H1 (cell line): Measurements from ENCODE around the gene ZNF785. TPM values are rescaled to one million over a fixed set of nuclear protein-coding genes. Genes with fewer than 3 reads are reported as not detected.

Experiments
- CTCF ChIA-PET: fragments of 300-600 bp; sonication (Branson Sonifier 250); formaldehyde crosslinking; loops from one replicate; lab custom pipeline; 2021; ENCODE audit not compliant: partially characterized antibody; lab: Charles Lee
- POLR2A ChIA-PET: fragments of 300-600 bp; sonication (Branson Sonifier 250); formaldehyde crosslinking; loops from one replicate; lab custom pipeline; 2021; ENCODE audit warnings: inconsistent platforms; ENCODE audit not compliant: partially characterized antibody; lab: Charles Lee
- DNase-seq, 2 experiments: peaks; one replicate each; pipeline versions ENCODE4 v3.0.0 to v3.0.0-alpha.2; 2010 to 2022; ENCODE audit warnings: low spot score in 2 of 2, low read depth in 1 of 2, mixed read lengths in 1 of 2
- FAIRE-seq: peaks from 2 replicates; lab custom pipeline; 2011; peaks lifted over from hg19 to GRCh38; lab: Jason Lieb, UNC
- H2AFZ ChIP-seq: 2 replicates; pipeline ENCODE4 v1.8.1; 2012; ENCODE audit warnings: low read length, inconsistent platforms
- H2AK5ac ChIP-seq: 2 replicates; pipeline ENCODE4 v1.6.1; 2013; ENCODE audit warnings: low read depth, low read length
- H2BK120ac ChIP-seq: replicated peaks from 2 replicates; pipeline ENCODE3; 2013; ENCODE audit warnings: low read depth, low read length, inconsistent platforms
- H2BK12ac ChIP-seq: 2 replicates; pipeline ENCODE4 v1.6.1; 2013; ENCODE audit warnings: low read depth, low read length
- H2BK15ac ChIP-seq: 2 replicates; pipeline ENCODE4 v1.6.1; 2013; ENCODE audit warnings: low read length
- H2BK20ac ChIP-seq: 2 replicates; pipeline ENCODE4 v1.6.1; 2013; ENCODE audit warnings: low read length
- H2BK5ac ChIP-seq: 2 replicates; pipeline ENCODE4 v1.6.1; 2013; ENCODE audit warnings: low read depth, low read length
- H3K14ac ChIP-seq: 2 replicates; pipeline ENCODE4 v1.6.1; 2013; ENCODE audit warnings: inconsistent platforms; ENCODE audit not compliant: insufficient read length
- H3K18ac ChIP-seq: 2 replicates; pipeline ENCODE4 v1.6.1; 2013; ENCODE audit warnings: low read length; ENCODE audit errors: extremely low read depth
- H3K23ac ChIP-seq: 2 replicates; pipeline ENCODE4 v1.6.1; 2013; ENCODE audit warnings: inconsistent platforms; ENCODE audit not compliant: insufficient read length
- H3K23me2 ChIP-seq: 2 replicates; pipeline ENCODE4 v1.6.1; 2013; ENCODE audit warnings: low read depth, low read length
- H3K27ac ChIP-seq: 2 replicates; pipeline ENCODE4 v1.6.1; 2011; ENCODE audit warnings: low read depth, low read length, inconsistent platforms
- H3K27me3 ChIP-seq, 4 experiments: replicated peaks in 1 of 4; 1 replicate in 1 of 4; 2 replicates in 3 of 4; pipeline versions ENCODE4 v1.6.1 to v1.8.1; 2011 to 2013; ENCODE audit warnings: low read length in 3 of 4, mild to moderate bottlenecking in 3 of 4, inconsistent platforms in 2 of 4, mixed read lengths in 2 of 4, moderate library complexity in 1 of 4; ENCODE audit not compliant: control insufficient read depth in 3 of 4, insufficient read depth in 3 of 4; ENCODE audit errors: extremely low read depth in 1 of 4
- H3K36me3 ChIP-seq, 4 experiments: 2 replicates each; pipeline versions ENCODE4 v1.6.1 to v1.8.1; 2011 to 2013; ENCODE audit warnings: mild to moderate bottlenecking in 4 of 4, low read length in 3 of 4, moderate library complexity in 2 of 4, control low read depth in 1 of 4, inconsistent platforms in 1 of 4; ENCODE audit not compliant: insufficient read depth in 4 of 4, control insufficient read depth in 2 of 4
- H3K4ac ChIP-seq: replicated peaks from 2 replicates; pipeline ENCODE3; 2013; ENCODE audit warnings: low read length, low read depth, mixed read lengths, inconsistent platforms; ENCODE audit not compliant: insufficient read length
- H3K4me1 ChIP-seq, 4 experiments: replicated peaks in 1 of 4; 1 replicate in 1 of 4; 2 replicates in 3 of 4; pipeline versions ENCODE4 v1.6.1 to v1.8.1; 2011 to 2013; ENCODE audit warnings: low read length in 3 of 4, inconsistent platforms in 2 of 4, mixed read lengths in 1 of 4; ENCODE audit not compliant: insufficient read depth in 4 of 4, control insufficient read depth in 3 of 4
- H3K4me2 ChIP-seq, 2 experiments: 2 replicates each; pipeline versions ENCODE4 v1.6.1 to v1.8.1; 2011 to 2013; ENCODE audit warnings: low read depth in 2 of 2, low read length in 2 of 2, control low read depth in 1 of 2, inconsistent platforms in 1 of 2, mild to moderate bottlenecking in 1 of 2; ENCODE audit not compliant: insufficient read depth in 1 of 2
- H3K4me3 ChIP-seq, 4 experiments: fragments of 200-600, 300-600 bp in 1 of 4; sonication (generic), shearing (Covaris generic), sonication (Bioruptor Twin) in 1 of 4; 2 replicates each; pipeline versions ENCODE4 v1.5.1 to v1.8.1; 2011 to 2016; ENCODE audit warnings: low read length in 4 of 4, low read depth in 3 of 4, control low read depth in 2 of 4, inconsistent platforms in 2 of 4, mild to moderate bottlenecking in 2 of 4, mixed read lengths in 1 of 4, moderate library complexity in 1 of 4; ENCODE audit not compliant: insufficient read depth in 2 of 4; ENCODE audit errors: extremely low read depth in 1 of 4
- H3K56ac ChIP-seq: replicated peaks from 2 replicates; pipeline ENCODE3; 2013; ENCODE audit warnings: low read depth, mild to moderate bottlenecking, mixed read lengths, low read length, inconsistent platforms; ENCODE audit not compliant: insufficient read length
- H3K79me1 ChIP-seq: 2 replicates; pipeline ENCODE4 v1.6.1; 2013; ENCODE audit warnings: low read depth, low read length, control low read depth
- H3K79me2 ChIP-seq, 2 experiments: 2 replicates each; pipeline versions ENCODE4 v1.6.1 to v1.8.1; 2012 to 2013; ENCODE audit warnings: low read length in 2 of 2, mild to moderate bottlenecking in 2 of 2, inconsistent platforms in 1 of 2; ENCODE audit not compliant: insufficient read depth in 2 of 2, control insufficient read depth in 1 of 2
- H3K9ac ChIP-seq, 4 experiments: replicated peaks in 1 of 4; 1 replicate in 1 of 4; 2 replicates in 3 of 4; pipeline versions ENCODE4 v1.6.1 to v1.8.1; 2011 to 2013; ENCODE audit warnings: low read depth in 3 of 4, low read length in 3 of 4, control low read depth in 2 of 4, mild to moderate bottlenecking in 2 of 4, moderate library complexity in 2 of 4, inconsistent platforms in 1 of 4; ENCODE audit errors: extremely low read depth in 1 of 4
- H3K9me3 ChIP-seq, 2 experiments: 2 replicates each; pipeline versions ENCODE4 v1.6.1 to v1.8.1; 2012 to 2013; ENCODE audit warnings: mild to moderate bottlenecking in 2 of 2, moderate library complexity in 2 of 2, control low read depth in 1 of 2, inconsistent platforms in 1 of 2, low read depth in 1 of 2, low read length in 1 of 2, mixed read lengths in 1 of 2; ENCODE audit not compliant: insufficient read depth in 2 of 2
- H4K20me1 ChIP-seq, 2 experiments: replicated peaks in 1 of 2; 2 replicates each; pipeline versions ENCODE3 to v1.8.1; 2011 to 2013; ENCODE audit warnings: inconsistent platforms in 2 of 2, low read length in 2 of 2, mild to moderate bottlenecking in 1 of 2; ENCODE audit not compliant: insufficient read depth in 2 of 2, control insufficient read depth in 1 of 2
- H4K5ac ChIP-seq: 2 replicates; pipeline ENCODE4 v1.6.1; 2013; ENCODE audit warnings: low read length, low read depth, mixed read lengths, inconsistent platforms; ENCODE audit not compliant: insufficient read length
- H4K8ac ChIP-seq: 2 replicates; pipeline ENCODE4 v1.8.0; 2013; ENCODE audit warnings: mild to moderate bottlenecking, moderate library complexity, low read length, inconsistent platforms; ENCODE audit not compliant: insufficient read depth; ENCODE audit errors: extremely low read depth
- H4K91ac ChIP-seq: replicated peaks from 2 replicates; pipeline ENCODE3; 2013; ENCODE audit warnings: low read length, mixed read lengths, inconsistent platforms; ENCODE audit not compliant: insufficient read length
- CBX8 ChIP-seq: fragments of 300-800, 300-1000 bp; sonication (generic); IDR thresholded peaks from 2 replicates; pipeline ENCODE4 v1.7.1; 2016; ENCODE audit warnings: low read depth, low read length, borderline replicate concordance
- EGR1 ChIP-seq: IDR thresholded peaks from 2 replicates; pipeline ENCODE4 v1.6.1; 2011; ENCODE audit warnings: low read depth, low read length, borderline replicate concordance
- EP300 ChIP-seq, 2 experiments: IDR thresholded peaks; 1 replicate in 1 of 2; 2 replicates in 1 of 2; pipeline ENCODE4 v1.6.1; 2011 to 2012; ENCODE audit warnings: low read depth in 2 of 2, low read length in 2 of 2, mild to moderate bottlenecking in 2 of 2, borderline replicate concordance in 1 of 2, inconsistent platforms in 1 of 2, moderate library complexity in 1 of 2
- KDM5A ChIP-seq: fragments of 200-600 bp; IDR thresholded peaks from 2 replicates; pipeline ENCODE4 v1.7.1; 2012; ENCODE audit warnings: mild to moderate bottlenecking, low read length, inconsistent platforms, mixed read lengths
- MAFK ChIP-seq: IDR thresholded peaks from 2 replicates; pipeline ENCODE4 v1.6.1; 2012; ENCODE audit warnings: low read depth, mild to moderate bottlenecking, improper control_type of control experiment, low read length
- NANOG ChIP-seq: IDR thresholded peaks from 2 replicates; pipeline ENCODE4 v1.6.1; 2011; ENCODE audit warnings: low read length, low read depth, mild to moderate bottlenecking, inconsistent platforms; ENCODE audit not compliant: insufficient read depth, poor library complexity, severe bottlenecking
- SIRT6 ChIP-seq: IDR thresholded peaks from one replicate; pipeline ENCODE4 v1.7.1; 2012; ENCODE audit warnings: low read length, inconsistent platforms
- TAF1 ChIP-seq: IDR thresholded peaks from 2 replicates; pipeline ENCODE4 v1.6.1; 2011; ENCODE audit warnings: mild to moderate bottlenecking, low read depth, low read length
- TCF12 ChIP-seq: IDR thresholded peaks from 2 replicates; pipeline ENCODE4 v1.6.1; 2011; ENCODE audit warnings: low read depth, mild to moderate bottlenecking, low read length
- TEAD4 ChIP-seq: IDR thresholded peaks from 2 replicates; pipeline ENCODE4 v1.6.1; 2012; ENCODE audit warnings: low read depth, low read length, inconsistent platforms, mixed read lengths
- ZNF274 ChIP-seq: IDR thresholded peaks from 2 replicates; pipeline ENCODE4 v1.7.0; 2012; ENCODE audit warnings: low read length, borderline replicate concordance; ENCODE audit errors: extremely low read depth
- WGBS, 2 experiments: shearing (Covaris generic) in 1 of 2; methylation state at CpG; one replicate each; pipeline versions ENCODE4 v1.1.6 to v1.1.7; 2013 to 2015; ENCODE audit warnings: low lambda C conversion rate in 2 of 2, mixed read lengths in 2 of 2, inconsistent platforms in 1 of 2, low coverage in 1 of 2, missing lambda C conversion rate in 1 of 2; ENCODE audit not compliant: insufficient replicate concordance in 2 of 2, insufficient coverage in 1 of 2, insufficient read length in 1 of 2; ENCODE audit errors: extremely low coverage in 1 of 2, missing lambda C conversion rate in 1 of 2; 5-methylcytosine and 5-hydroxymethylcytosine counted together
- polyA plus RNA-seq, 7 experiments: library from polyadenylated mRNA; depleted of rRNA in 3 of 7; stranded (reverse) in 5 of 7; unstranded in 2 of 7; fragments of >200 nt in 5 of 7; fragments of 200-250 nt in 2 of 7; gene quantifications; 1 replicate in 5 of 7; 2 replicates in 1 of 7; 4 replicates in 1 of 7; pipeline versions ENCODE4 v1.2.1 to v1.2.3, GENCODE V29; 2011 to 2013; ENCODE audit warnings: missing spikeins in 2 of 7, mixed read lengths in 2 of 7
- total RNA-seq: library from RNA; stranded (reverse); fragmentation: NEBNext Ultra II Directional; extraction: Animal tissue kit (Norgen Biotek cat#: 25700); gene quantifications from 2 replicates; pipeline ENCODE4 v1.2.1, GENCODE V29; 2021
- TF ChIP-seq, protein P1 (sequence below): IDR thresholded peaks from 2 replicates; pipeline ENCODE4 v1.6.1; 2011; ENCODE audit warnings: low read depth, mild to moderate bottlenecking, low read length; ENCODE audit not compliant: insufficient read depth

The ZNF785 gene
- total and polyA plus RNA-seq, 2 of the 8 experiments (the other 6 are each of a cell fraction or from before 2014, with no cell fraction given), result 8.6 to 12.9 TPM

DNA sequence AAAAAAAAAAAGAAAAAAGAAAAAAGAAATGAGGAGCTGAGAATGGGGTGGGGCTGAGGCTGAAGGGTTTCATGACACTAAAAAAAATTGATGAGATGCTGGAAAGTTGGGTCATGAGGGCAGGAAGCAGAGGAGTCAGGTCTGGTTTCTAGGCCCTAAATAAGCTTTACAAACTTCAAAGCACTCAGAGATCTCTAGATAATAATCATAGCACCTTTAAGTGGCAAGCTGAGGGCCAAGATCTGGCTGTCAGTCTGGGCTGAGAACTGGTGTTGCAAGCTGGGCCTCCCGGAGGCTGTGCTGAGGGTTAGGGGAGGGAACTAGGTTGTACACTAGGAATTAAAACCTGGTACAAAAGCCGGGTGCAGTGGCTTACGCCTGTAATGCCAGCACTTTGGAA lies 33.7 kb downstream of the ZNF785 start:
- H2BK12ac ChIP-seq, result no peak overlapping the region
- H3K79me2 ChIP-seq, result no peaks in the 10 kb centered on the region
- no peak overlapping the region for H3K14ac ChIP-seq
- no peak overlapping the region for H3K18ac ChIP-seq
- no peak overlapping the region for H3K27ac ChIP-seq
- no peak overlapping the region for H2BK5ac ChIP-seq
- TF ChIP-seq EGR1 (no peak), KDM5A (no peak), NANOG (no peak), EP300 (IDR thresholded peaks at IDR 0.05; ENCODE audit: borderline replicate concordance in 1 of 2, low read depth in 2 of 2, low read length in 2 of 2) (no peak), SIRT6 (no peak), ZNF274 (no peak), MAFK (no peak), TCF12 (no peak), CBX8 (no peak), TEAD4 (no peak), TAF1 (no peak)
- TF ChIP-seq, protein P1, sequence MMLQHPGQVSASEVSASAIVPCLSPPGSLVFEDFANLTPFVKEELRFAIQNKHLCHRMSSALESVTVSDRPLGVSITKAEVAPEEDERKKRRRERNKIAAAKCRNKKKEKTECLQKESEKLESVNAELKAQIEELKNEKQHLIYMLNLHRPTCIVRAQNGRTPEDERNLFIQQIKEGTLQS, result no peak
- no peak for DNase-seq
- H3K4me3 ChIP-seq, result no peak overlapping the region
- H2AK5ac ChIP-seq, result no peak overlapping the region
- no peaks in the 10 kb centered on the region for H3K27me3 ChIP-seq
- peaks cover 0 to 4% of the 10 kb centered on the region in 2 experiments for H4K20me1 ChIP-seq
- no peak overlapping the region for H4K91ac ChIP-seq
- no peak overlapping the region for H3K56ac ChIP-seq
- H2BK120ac ChIP-seq, result no peak overlapping the region
- H3K9ac ChIP-seq, result no peak overlapping the region
- no peak overlapping the region for H2BK15ac ChIP-seq
- no peak for FAIRE-seq
- no peak overlapping the region for H2AFZ ChIP-seq
- ChIA-PET POLR2A (interaction anchor here (0.6 to 6.7 kb wide), 3 partner anchors 17 to 110 kb away, joined by 3 to 40 read pairs (median 3); partner anchors contain the start of genes ZNF688 and ZNF747), CTCF (interaction anchor here (1.6 to 3.8 kb wide), 2 partner anchors 16 to 102 kb away, joined by 4 to 12 read pairs; partner anchors contain the start of gene ZNF747)
- no peak overlapping the region for H4K8ac ChIP-seq
- 91% methylated on average over 3 of the region's 3 CpGs; no CpG with 5 or more reads in 1 of the 2 experiments for WGBS, 2 experiments
- no peaks in the 10 kb centered on the region for H3K79me1 ChIP-seq
- H3K23me2 ChIP-seq, result no peaks in the 10 kb centered on the region; the same call in 1 of the 2 replicates
- no peak overlapping the region for H3K4ac ChIP-seq
- peaks cover 3 to 8% (median 5%) of the 10 kb centered on the region in 4 experiments; a peak in 4 of 8 replicates for H3K36me3 ChIP-seq
- no peak overlapping the region for H4K5ac ChIP-seq
- H3K4me2 ChIP-seq, result no peak overlapping the region
- no peak overlapping the region for H3K23ac ChIP-seq
- H2BK20ac ChIP-seq, result no peak overlapping the region
- no peaks in the 10 kb centered on the region for H3K9me3 ChIP-seq
- peaks cover 5 to 11% (median 6%) of the 10 kb centered on the region in 4 experiments for H3K4me1 ChIP-seq
